AG04450 (cell line): ENCODE measurements around the gene COL7A1. TPM values are rescaled to one million over a fixed set of nuclear protein-coding genes. Genes with fewer than 3 reads are reported as not detected.

Experiments used
- CTCF ChIA-PET: fragments of 300-600, 350-600 bp; formaldehyde crosslinking; extraction: SDS; loops from one replicate; lab custom pipeline; 2022; ENCODE audit warnings: antibody characterized with exemption, inconsistent platforms; lab: Charles Lee
- POLR2A ChIA-PET: fragments of 350-600 bp; formaldehyde crosslinking; extraction: SDS; loops from one replicate; lab custom pipeline; 2021; ENCODE audit warnings: antibody characterized with exemption, inconsistent platforms; lab: Yijun Ruan, JAX
- DNase-seq: peaks from one replicate; pipeline ENCODE4 v3.0.0-alpha.2; 2011; ENCODE audit warnings: low read depth, low spot score
- H3K27ac ChIP-seq: one replicate; pipeline ENCODE4 v1.5.1; 2012; ENCODE audit warnings: low read depth, low read length, control low read depth
- H3K27me3 ChIP-seq: one replicate; pipeline ENCODE4 v1.6.0; 2012; ENCODE audit warnings: low read length; ENCODE audit not compliant: control insufficient read depth, insufficient read depth
- H3K4me3 ChIP-seq: 2 replicates; pipeline ENCODE4 v1.5.1; 2011; ENCODE audit warnings: mild to moderate bottlenecking, low read depth, low read length, control low read depth
- H3K9me3 ChIP-seq: 2 replicates; pipeline ENCODE4 v1.5.1; 2012; ENCODE audit warnings: low read length; ENCODE audit not compliant: control insufficient read depth, insufficient read depth
- CTCF ChIP-seq: IDR thresholded peaks from 2 replicates; pipeline ENCODE4 v1.5.1; 2011; ENCODE audit warnings: low read depth, low read length, control low read depth, inconsistent platforms
- polyA plus RNA-seq: library from polyadenylated mRNA; depleted of rRNA; stranded (reverse); fragments of >200 nt; gene quantifications from 2 replicates; pipeline ENCODE4 v1.2.3, GENCODE V29; 2011

The COL7A1 gene
- polyA plus RNA-seq, 1 experiment: 19.8 TPM

GRCh38 chr3:48628277-48629017 lies 33.3 kb upstream of the COL7A1 start:
- Histone ChIP-seq H3K27me3 (no peaks in the 10 kb centered on the region), H3K27ac (no peak overlapping the region), H3K4me3 (no peak overlapping the region), H3K9me3 (no peaks in the 10 kb centered on the region; the same call in 1 of the 2 replicates)
- ChIA-PET POLR2A (no interaction called here), CTCF (no interaction called here)
- TF ChIP-seq CTCF: no peak
- DNase-seq: no peak

- Histone ChIP-seq H3K9me3 (no peaks in the 10 kb centered on the region; the same call in 1 of the 2 replicates), H3K27me3 (no peaks in the 10 kb centered on the region), H3K4me3 (no peak overlapping the region), H3K27ac (no peak overlapping the region)
- DNase-seq: no peak
- ChIA-PET CTCF (no interaction called here), POLR2A (no interaction called here)
- no peak for TF ChIP-seq CTCF
Measured at GRCh38 chr3:48625600-48625999, 30.5 kb upstream of the COL7A1 start.

- ChIA-PET POLR2A (interaction anchor here (2.9 kb wide), 1 partner anchor 10 kb away, joined by 19 read pairs; the partner anchor contains the start of gene SLC26A6), CTCF (interaction anchor here (1.0 to 1.7 kb wide), 2 partner anchors 11 to 14 kb away, joined by 4 to 13 read pairs; partner anchors contain the start of gene SLC26A6)
- Histone ChIP-seq H3K4me3 (no peak overlapping the region), H3K9me3 (no peaks in the 10 kb centered on the region; the same call in none of the 2 replicates), H3K27ac (no peak overlapping the region), H3K27me3 (no peaks in the 10 kb centered on the region)
- no peak for DNase-seq
- TF ChIP-seq CTCF: no peak
Measured at GRCh38 chr3:48624767-48625166, 29.6 kb upstream of the COL7A1 start.

GRCh38 chr3:48623851-48624547 lies 28.9 kb upstream of the COL7A1 start:
- POLR2A ChIA-PET: interaction anchor here (0.6 to 2.9 kb wide), 6 partner anchors 11 to 406 kb away, joined by 3 to 19 read pairs (median 4); partner anchors contain the start of gene SLC26A6

More at GRCh38 chr3:48623851-48624547, 28.9 kb upstream of the COL7A1 start:
- no peak overlapping the region for H3K4me3 ChIP-seq
- no peaks in the 10 kb centered on the region; the same call in none of the 2 replicates for H3K9me3 ChIP-seq
- no peak for TF ChIP-seq CTCF
- H3K27ac ChIP-seq: peak overlapping the region; percentile 11
- no peak for DNase-seq
- CTCF ChIA-PET: interaction anchor here (0.6 to 1.7 kb wide), 4 partner anchors 12 to 151 kb away, joined by 3 to 13 read pairs (median 6); partner anchors contain the start of gene SLC26A6
- no peaks in the 10 kb centered on the region for H3K27me3 ChIP-seq
